ENCODE measurements around the gene CYB5D1.
A peak's percentile ranks its signal among the peaks of the same experiment; 100 is the strongest.

The CYB5D1 gene

GRCh38 chr17:7842380-7843256, 15.2 kb upstream of the CYB5D1 start:
- H3K4me3 ChIP-seq (ENCODE audit: low read depth, low read length): peak overlapping the region; percentile 52
- no peaks in the 10 kb centered on the region for H3K9me3 ChIP-seq (ENCODE audit: control insufficient read depth, insufficient read depth, low read length)
- peaks cover 9% of the 10 kb centered on the region for H3K4me1 ChIP-seq (ENCODE audit: control insufficient read depth, insufficient read depth, low read length)
- peaks cover 40% of the 10 kb centered on the region for H3K27me3 ChIP-seq (ENCODE audit: control insufficient read depth, insufficient read depth, low read length)
- peaks cover 3% of the 10 kb centered on the region for H3K36me3 ChIP-seq (ENCODE audit: control insufficient read depth, insufficient read depth, low read length)
- no peak overlapping the region for H3K9ac ChIP-seq (ENCODE audit: low read depth, low read length)

- Histone ChIP-seq H3K9me3 (ENCODE audit: control insufficient read depth, insufficient read depth, low read length) (no peaks in the 10 kb centered on the region), H3K36me3 (ENCODE audit: control insufficient read depth, insufficient read depth, low read length) (peaks cover 3% of the 10 kb centered on the region), H3K9ac (ENCODE audit: low read depth, low read length) (no peak overlapping the region), H3K4me1 (ENCODE audit: control insufficient read depth, insufficient read depth, low read length) (peaks cover 9% of the 10 kb centered on the region), H3K4me3 (ENCODE audit: low read depth, low read length) (peak overlapping the region; percentile 52), H3K27me3 (ENCODE audit: control insufficient read depth, insufficient read depth, low read length) (peaks cover 40% of the 10 kb centered on the region)
These were observed 14.6 kb upstream of the CYB5D1 start for GRCh38 chr17:7843257-7843535.

DNA sequence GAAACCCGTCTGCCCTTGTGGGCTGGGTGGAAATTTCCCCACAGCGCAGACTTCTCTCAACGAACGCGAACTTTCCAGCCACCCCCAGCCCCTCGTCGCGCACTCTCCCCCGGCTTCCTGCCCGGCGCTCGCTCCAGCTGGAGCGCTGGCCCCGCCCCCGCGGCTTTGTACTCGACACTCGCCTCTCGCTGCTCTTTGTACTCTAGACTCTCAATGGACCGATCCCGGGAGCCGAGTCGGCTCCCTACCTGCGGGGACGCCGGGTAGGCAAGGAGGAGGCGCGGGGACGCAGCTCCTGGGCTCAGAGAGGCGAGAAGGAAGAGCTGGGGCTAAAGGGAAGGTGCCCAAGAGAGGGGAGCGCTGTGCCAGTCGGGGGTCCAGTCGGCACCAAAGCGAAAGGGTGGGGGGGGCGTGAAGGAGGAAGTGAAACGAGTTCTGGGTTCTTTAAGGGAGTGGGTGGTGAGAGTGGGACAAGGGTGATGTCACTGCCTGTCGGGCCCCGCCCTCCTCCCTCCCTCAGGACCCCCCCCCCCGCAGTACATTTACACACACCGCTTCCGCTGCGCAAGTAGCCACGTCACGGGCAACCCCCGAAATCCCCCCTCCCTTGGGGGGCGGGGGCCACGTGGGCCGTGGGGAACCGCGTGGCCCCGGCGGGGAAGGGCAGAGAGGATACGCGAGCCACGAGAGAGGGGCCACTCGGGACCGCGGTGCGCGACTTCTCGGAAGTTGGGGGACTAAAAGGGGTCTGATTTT, 14.1 kb upstream of the CYB5D1 start:
- Histone ChIP-seq H3K9me3 (ENCODE audit: control insufficient read depth, insufficient read depth, low read length) (no peaks in the 10 kb centered on the region), H3K36me3 (ENCODE audit: control insufficient read depth, insufficient read depth, low read length) (peaks cover 3% of the 10 kb centered on the region), H3K4me1 (ENCODE audit: control insufficient read depth, insufficient read depth, low read length) (peaks cover 5% of the 10 kb centered on the region), H3K4me3 (ENCODE audit: low read depth, low read length) (peak overlapping the region; percentile 52), H3K27me3 (ENCODE audit: control insufficient read depth, insufficient read depth, low read length) (peaks cover 36% of the 10 kb centered on the region), H3K9ac (ENCODE audit: low read depth, low read length) (no peak overlapping the region)

DNA sequence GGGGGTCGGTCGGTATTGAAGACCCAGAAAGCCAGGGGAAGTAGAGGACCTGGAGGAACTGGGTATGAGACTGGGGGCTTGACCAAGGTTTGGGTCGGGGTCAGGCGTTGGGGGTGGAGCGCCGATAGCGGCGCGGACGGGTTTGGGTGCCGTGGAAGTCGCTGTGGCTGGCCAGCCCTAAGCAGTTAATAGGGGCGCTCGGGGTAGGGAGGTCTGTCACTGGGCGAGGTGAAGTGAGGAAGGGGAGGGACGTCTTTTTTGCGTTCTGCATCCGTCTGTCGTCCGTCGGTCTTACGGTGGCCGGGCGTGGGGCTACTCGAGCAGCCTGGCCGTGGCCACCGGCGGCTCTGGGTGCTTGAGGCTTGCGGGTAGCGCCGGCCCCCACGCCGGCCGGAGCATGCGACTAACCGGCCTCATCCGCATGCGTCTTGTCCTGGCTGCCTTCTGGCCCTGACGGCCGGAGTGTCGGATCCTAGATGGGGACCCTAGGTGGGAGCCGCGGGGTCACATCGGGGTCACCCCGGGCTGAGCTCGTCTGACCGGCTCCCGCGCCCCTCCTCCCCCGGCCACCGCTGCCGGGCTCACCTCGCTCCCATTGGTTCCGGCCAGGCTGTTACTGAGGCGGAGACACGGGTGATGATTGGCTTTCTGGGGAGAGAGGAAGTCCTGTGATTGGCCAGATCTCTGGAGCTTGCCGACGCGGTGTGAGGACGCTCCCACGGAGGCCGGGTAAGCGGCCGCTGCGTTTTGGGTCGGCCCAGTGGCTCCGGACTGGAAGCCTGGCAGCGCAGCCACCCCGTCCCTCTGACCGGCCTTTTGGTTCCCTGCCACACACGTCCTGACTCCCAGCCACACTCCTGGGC, 13.3 kb upstream of the CYB5D1 start:
- Histone ChIP-seq H3K4me1 (ENCODE audit: control insufficient read depth, insufficient read depth, low read length) (no peaks in the 10 kb centered on the region), H3K4me3 (ENCODE audit: low read depth, low read length) (peak overlapping the region; percentile 52), H3K9me3 (ENCODE audit: control insufficient read depth, insufficient read depth, low read length) (no peaks in the 10 kb centered on the region), H3K36me3 (ENCODE audit: control insufficient read depth, insufficient read depth, low read length) (peaks cover 6% of the 10 kb centered on the region), H3K27me3 (ENCODE audit: control insufficient read depth, insufficient read depth, low read length) (peaks cover 28% of the 10 kb centered on the region), H3K9ac (ENCODE audit: low read depth, low read length) (no peak overlapping the region)

- H3K27me3 ChIP-seq (ENCODE audit: control insufficient read depth, insufficient read depth, low read length): peaks cover 20% of the 10 kb centered on the region
- no peaks in the 10 kb centered on the region for H3K9me3 ChIP-seq (ENCODE audit: control insufficient read depth, insufficient read depth, low read length)
- no peaks in the 10 kb centered on the region for H3K4me1 ChIP-seq (ENCODE audit: control insufficient read depth, insufficient read depth, low read length)
- peak overlapping the region; percentile 52 for H3K4me3 ChIP-seq (ENCODE audit: low read depth, low read length)
- H3K36me3 ChIP-seq (ENCODE audit: control insufficient read depth, insufficient read depth, low read length): peaks cover 6% of the 10 kb centered on the region
- H3K9ac ChIP-seq (ENCODE audit: low read depth, low read length): no peak overlapping the region
These were observed 12.3 kb upstream of the CYB5D1 start for GRCh38 chr17:7845359-7846062.

GRCh38 chr17:7846063-7846735, 11.6 kb upstream of the CYB5D1 start:
- no peak overlapping the region for H3K9ac ChIP-seq (ENCODE audit: low read depth, low read length)
- H3K4me3 ChIP-seq (ENCODE audit: low read depth, low read length): no peak overlapping the region
- peaks cover 19% of the 10 kb centered on the region for H3K27me3 ChIP-seq (ENCODE audit: control insufficient read depth, insufficient read depth, low read length)
- H3K4me1 ChIP-seq (ENCODE audit: control insufficient read depth, insufficient read depth, low read length): peaks cover under 1% of the 10 kb centered on the region
- peaks cover 11% of the 10 kb centered on the region for H3K36me3 ChIP-seq (ENCODE audit: control insufficient read depth, insufficient read depth, low read length)
- H3K9me3 ChIP-seq (ENCODE audit: control insufficient read depth, insufficient read depth, low read length): no peaks in the 10 kb centered on the region

DNA sequence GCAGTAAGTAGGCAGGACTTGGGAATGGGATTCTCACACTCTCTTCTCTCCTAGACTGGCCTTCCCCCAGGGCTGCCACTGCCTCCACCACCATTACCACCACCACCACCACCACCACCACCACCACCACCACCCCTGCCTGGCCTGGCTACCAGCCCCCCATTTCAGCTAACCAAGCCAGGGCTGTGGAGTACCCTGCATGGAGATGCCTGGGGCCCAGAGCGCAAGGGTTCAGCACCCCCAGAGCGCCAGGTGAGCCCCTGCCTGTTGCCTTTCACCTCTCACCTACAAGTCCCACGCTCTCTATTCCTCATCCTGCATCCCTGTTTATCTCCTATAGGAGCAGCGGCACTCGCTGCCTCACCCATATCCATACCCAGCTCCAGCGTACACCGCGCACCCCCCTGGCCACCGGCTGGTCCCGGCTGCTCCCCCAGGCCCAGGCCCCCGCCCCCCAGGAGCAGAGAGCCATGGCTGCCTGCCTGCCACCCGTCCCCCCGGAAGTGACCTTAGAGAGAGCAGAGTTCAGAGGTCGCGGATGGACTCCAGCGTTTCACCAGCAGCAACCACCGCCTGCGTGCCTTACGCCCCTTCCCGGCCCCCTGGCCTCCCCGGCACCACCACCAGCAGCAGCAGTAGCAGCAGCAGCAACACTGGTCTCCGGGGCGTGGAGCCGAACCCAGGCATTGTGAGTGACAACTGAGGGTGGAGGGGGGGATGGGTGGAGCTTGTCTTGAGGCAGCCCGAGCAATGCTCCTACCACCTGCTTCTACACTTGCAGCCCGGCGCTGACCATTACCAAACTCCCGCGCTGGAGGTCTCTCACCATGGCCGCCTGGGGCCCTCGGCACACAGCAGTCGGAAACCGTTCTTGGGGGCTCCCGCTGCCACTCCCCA, 10.8 kb upstream of the CYB5D1 start:
- Histone ChIP-seq H3K9me3 (ENCODE audit: control insufficient read depth, insufficient read depth, low read length) (no peaks in the 10 kb centered on the region), H3K4me1 (ENCODE audit: control insufficient read depth, insufficient read depth, low read length) (peaks cover 2% of the 10 kb centered on the region), H3K27me3 (ENCODE audit: control insufficient read depth, insufficient read depth, low read length) (peaks cover 20% of the 10 kb centered on the region), H3K9ac (ENCODE audit: low read depth, low read length) (no peak overlapping the region), H3K36me3 (ENCODE audit: control insufficient read depth, insufficient read depth, low read length) (peaks cover 13% of the 10 kb centered on the region), H3K4me3 (ENCODE audit: low read depth, low read length) (no peak overlapping the region)

GRCh38 chr17:7848131-7848579, 9.6 kb upstream of the CYB5D1 start:
- no peaks in the 10 kb centered on the region for H3K9me3 ChIP-seq (ENCODE audit: control insufficient read depth, insufficient read depth, low read length)
- no peak overlapping the region for H3K4me3 ChIP-seq (ENCODE audit: low read depth, low read length)
- peaks cover 28% of the 10 kb centered on the region for H3K27me3 ChIP-seq (ENCODE audit: control insufficient read depth, insufficient read depth, low read length)
- no peak overlapping the region for H3K9ac ChIP-seq (ENCODE audit: low read depth, low read length)
- H3K4me1 ChIP-seq (ENCODE audit: control insufficient read depth, insufficient read depth, low read length): peaks cover 2% of the 10 kb centered on the region
- peaks cover 13% of the 10 kb centered on the region for H3K36me3 ChIP-seq (ENCODE audit: control insufficient read depth, insufficient read depth, low read length)

GRCh38 chr17:7848739-7849129, 9.1 kb upstream of the CYB5D1 start:
- Histone ChIP-seq H3K9ac (ENCODE audit: low read depth, low read length) (no peak overlapping the region), H3K4me3 (ENCODE audit: low read depth, low read length) (no peak overlapping the region), H3K4me1 (ENCODE audit: control insufficient read depth, insufficient read depth, low read length) (peaks cover 2% of the 10 kb centered on the region), H3K27me3 (ENCODE audit: control insufficient read depth, insufficient read depth, low read length) (peaks cover 27% of the 10 kb centered on the region), H3K9me3 (ENCODE audit: control insufficient read depth, insufficient read depth, low read length) (no peaks in the 10 kb centered on the region), H3K36me3 (ENCODE audit: control insufficient read depth, insufficient read depth, low read length) (peaks cover 13% of the 10 kb centered on the region)

DNA sequence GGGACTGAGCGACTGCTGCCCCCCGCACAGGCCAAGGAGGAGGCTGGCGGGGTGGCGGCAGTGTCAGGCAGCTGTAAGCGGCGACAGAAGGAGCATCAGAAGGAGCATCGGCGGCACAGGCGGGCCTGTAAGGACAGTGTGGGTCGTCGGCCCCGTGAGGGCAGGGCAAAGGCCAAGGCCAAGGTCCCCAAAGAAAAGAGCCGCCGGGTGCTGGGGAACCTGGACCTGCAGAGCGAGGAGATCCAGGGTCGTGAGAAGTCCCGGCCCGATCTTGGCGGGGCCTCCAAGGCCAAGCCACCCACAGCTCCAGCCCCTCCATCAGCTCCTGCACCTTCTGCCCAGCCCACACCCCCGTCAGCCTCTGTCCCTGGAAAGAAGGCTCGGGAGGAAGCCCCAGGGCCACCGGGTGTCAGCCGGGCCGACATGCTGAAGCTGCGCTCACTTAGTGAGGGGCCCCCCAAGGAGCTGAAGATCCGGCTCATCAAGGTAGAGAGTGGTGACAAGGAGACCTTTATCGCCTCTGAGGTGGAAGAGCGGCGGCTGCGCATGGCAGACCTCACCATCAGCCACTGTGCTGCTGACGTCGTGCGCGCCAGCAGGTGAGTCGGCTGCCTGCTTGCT, 8.6 kb upstream of the CYB5D1 start:
- H3K27me3 ChIP-seq (ENCODE audit: control insufficient read depth, insufficient read depth, low read length): peaks cover 30% of the 10 kb centered on the region
- no peak overlapping the region for H3K4me3 ChIP-seq (ENCODE audit: low read depth, low read length)
- no peak overlapping the region for H3K9ac ChIP-seq (ENCODE audit: low read depth, low read length)
- H3K4me1 ChIP-seq (ENCODE audit: control insufficient read depth, insufficient read depth, low read length): peaks cover 2% of the 10 kb centered on the region
- H3K36me3 ChIP-seq (ENCODE audit: control insufficient read depth, insufficient read depth, low read length): peaks cover 13% of the 10 kb centered on the region
- no peaks in the 10 kb centered on the region for H3K9me3 ChIP-seq (ENCODE audit: control insufficient read depth, insufficient read depth, low read length)

Data from iPS-15b (cell line).